HCT116 (cell line): Measurements from ENCODE around the gene CDK1. TPM values are rescaled to one million over a fixed set of nuclear protein-coding genes. Genes with fewer than 3 reads are reported as not detected.
A peak's percentile ranks its signal among the peaks of the same experiment; 100 is the strongest.

ENCODE experiments used
- ATAC-seq: fragments of 200-7000 bp; cut with Tn5 transposase; 2 replicates; pipeline ENCODE4 v1.9.1; 2020; ENCODE audit warnings: mild to moderate bottlenecking, moderate library complexity
- BruUV-seq: library from RNA; stranded (reverse); fragments of 400-500 nt; replicated peaks from 2 replicates; lab custom pipeline; 2021; lab: Mats Ljungman, UMichigan
- CTCF ChIA-PET: fragments of 300-600 bp; sonication (Branson Sonifier 250); formaldehyde crosslinking; loops from one replicate; lab custom pipeline; 2021; ENCODE audit warnings: antibody characterized with exemption; lab: Charles Lee
- POLR2A ChIA-PET: fragments of 300-600, 350-600 bp; sonication (Branson Sonifier 250); formaldehyde crosslinking; loops from one replicate; lab custom pipeline; 2021; ENCODE audit warnings: antibody characterized with exemption; lab: Charles Lee
- RAD21 ChIA-PET, 2 experiments: fragments of 300-600 bp; sonication (Branson Sonifier 250); formaldehyde crosslinking; loops; one replicate each; lab custom pipeline; 2023; ENCODE audit warnings: low total read pairs in 2 of 2; ENCODE audit not compliant: uncharacterized antibody in 2 of 2, unreplicated experiment in 2 of 2, low non-redundant PET in 1 of 2; lab: Charles Lee
- DNase-seq: peaks from one replicate; pipeline ENCODE4 v3.0.0-alpha.2; 2010; ENCODE audit warnings: low read depth, low spot score
- H2AFZ ChIP-seq: fragments of 200-600 bp; shearing (Covaris generic), sonication (generic); 2 replicates; pipeline ENCODE4 v1.6.1; 2017; ENCODE audit warnings: low read depth, mixed run types, mixed read lengths, antibody characterized with exemption, low read length; ENCODE audit not compliant: poor library complexity, severe bottlenecking
- H3K27ac ChIP-seq: 2 replicates; pipeline ENCODE4 v1.5.1; 2012; ENCODE audit warnings: low read depth, low read length
- H3K27me3 ChIP-seq: fragments of 200-600 bp; sonication (generic); 2 replicates; pipeline ENCODE4 v1.6.1; 2016; ENCODE audit warnings: mixed run types, low read length, mixed read lengths; ENCODE audit not compliant: insufficient read depth
- H3K36me3 ChIP-seq, 2 experiments: fragments of 200-500 bp in 1 of 2; fragments of 200-600 bp in 1 of 2; sonication (Bioruptor generic) in 1 of 2; sonication (generic) in 1 of 2; 2 replicates each; pipeline versions ENCODE4 v1.5.1 to v1.6.1; 2014 to 2016; ENCODE audit warnings: low read length in 2 of 2, inconsistent platforms in 1 of 2, mixed read lengths in 1 of 2, mixed run types in 1 of 2; ENCODE audit not compliant: insufficient read depth in 2 of 2, control insufficient read depth in 1 of 2
- H3K4me1 ChIP-seq, 2 experiments: fragments of 200-600 bp in 1 of 2; sonication (generic) in 1 of 2; 2 replicates each; pipeline versions ENCODE4 v1.5.1 to v1.6.1; 2012 to 2017; ENCODE audit warnings: low read length in 2 of 2, inconsistent platforms in 1 of 2, mild to moderate bottlenecking in 1 of 2, mixed read lengths in 1 of 2, mixed run types in 1 of 2, moderate library complexity in 1 of 2; ENCODE audit not compliant: insufficient read depth in 2 of 2, control insufficient read depth in 1 of 2
- H3K4me2 ChIP-seq: fragments of 200-600 bp; sonication (generic); 2 replicates; pipeline ENCODE4 v1.6.1; 2017; ENCODE audit warnings: mixed run types, low read length, mixed read lengths
- H3K4me3 ChIP-seq, 2 experiments: fragments of 200-600 bp in 1 of 2; sonication (generic) in 1 of 2; replicated peaks in 1 of 2; 2 replicates each; pipeline ENCODE4 v1.5.1; 2011 to 2016; ENCODE audit warnings: low read length in 2 of 2, control low read depth in 1 of 2, low read depth in 1 of 2, mild to moderate bottlenecking in 1 of 2, mixed read lengths in 1 of 2, mixed run types in 1 of 2
- H3K79me2 ChIP-seq: fragments of 200-600 bp; sonication (generic); 2 replicates; pipeline ENCODE4 v1.6.1; 2017; ENCODE audit warnings: mild to moderate bottlenecking, mixed run types, low read length, moderate library complexity, mixed read lengths; ENCODE audit not compliant: insufficient read depth
- H3K9ac ChIP-seq: fragments of 200-600 bp; sonication (generic); 2 replicates; pipeline ENCODE4 v1.6.1; 2016; ENCODE audit warnings: low read length, mixed read lengths
- H3K9me2 ChIP-seq: fragments of 200-600 bp; sonication (generic), shearing (Covaris generic); 2 replicates; pipeline ENCODE4 v1.6.1; 2017; ENCODE audit warnings: mixed run types, mild to moderate bottlenecking, moderate library complexity; ENCODE audit not compliant: insufficient read depth
- H3K9me3 ChIP-seq, 2 experiments: fragments of 200-500 bp in 1 of 2; fragments of 200-600 bp in 1 of 2; sonication (Bioruptor generic) in 1 of 2; sonication (generic) in 1 of 2; 2 replicates each; pipeline ENCODE4 v1.6.1; 2014 to 2017; ENCODE audit warnings: low read length in 2 of 2, mixed read lengths in 2 of 2, inconsistent platforms in 1 of 2, low read depth in 1 of 2, mild to moderate bottlenecking in 1 of 2, mixed run types in 1 of 2, moderate library complexity in 1 of 2; ENCODE audit not compliant: control insufficient read depth in 1 of 2, insufficient read depth in 1 of 2
- H4K20me1 ChIP-seq: fragments of 200-600 bp; sonication (generic), shearing (Covaris generic); 2 replicates; pipeline ENCODE4 v1.6.1; 2017; ENCODE audit warnings: mixed run types, mild to moderate bottlenecking, moderate library complexity; ENCODE audit not compliant: insufficient read depth
- CEBPB ChIP-seq: IDR thresholded peaks from 2 replicates; pipeline ENCODE4 v1.6.1; 2012; ENCODE audit warnings: low read depth
- EZH2 ChIP-seq: fragments of 200-600 bp; sonication (generic); IDR thresholded peaks from 2 replicates; pipeline ENCODE4 v1.6.1; 2017; ENCODE audit warnings: antibody characterized with exemption, mixed run types
- ZFX ChIP-seq: fragments of 450-650 bp; IDR thresholded peaks from 2 replicates; pipeline ENCODE4 v1.6.1; 2017
- intact Hi-C: fragments of 100-400 bp; cut with micrococcal nuclease; formaldehyde crosslinking; loops from 2 replicates; pipeline ENCODE4 v1.10.0; 2022
- total RNA-seq: library from RNA; stranded (reverse); gene quantifications from one replicate; pipeline ENCODE4 v1.2.1, GENCODE V29; 2021; ENCODE audit not compliant: unreplicated experiment
- TF ChIP-seq, protein P1 (sequence below): IDR thresholded peaks from 2 replicates; pipeline ENCODE4 v1.6.1; 2012; ENCODE audit warnings: low read depth

Gene CDK1
- total RNA-seq, 1 experiment from 2014 or later, result 104 TPM

DNA sequence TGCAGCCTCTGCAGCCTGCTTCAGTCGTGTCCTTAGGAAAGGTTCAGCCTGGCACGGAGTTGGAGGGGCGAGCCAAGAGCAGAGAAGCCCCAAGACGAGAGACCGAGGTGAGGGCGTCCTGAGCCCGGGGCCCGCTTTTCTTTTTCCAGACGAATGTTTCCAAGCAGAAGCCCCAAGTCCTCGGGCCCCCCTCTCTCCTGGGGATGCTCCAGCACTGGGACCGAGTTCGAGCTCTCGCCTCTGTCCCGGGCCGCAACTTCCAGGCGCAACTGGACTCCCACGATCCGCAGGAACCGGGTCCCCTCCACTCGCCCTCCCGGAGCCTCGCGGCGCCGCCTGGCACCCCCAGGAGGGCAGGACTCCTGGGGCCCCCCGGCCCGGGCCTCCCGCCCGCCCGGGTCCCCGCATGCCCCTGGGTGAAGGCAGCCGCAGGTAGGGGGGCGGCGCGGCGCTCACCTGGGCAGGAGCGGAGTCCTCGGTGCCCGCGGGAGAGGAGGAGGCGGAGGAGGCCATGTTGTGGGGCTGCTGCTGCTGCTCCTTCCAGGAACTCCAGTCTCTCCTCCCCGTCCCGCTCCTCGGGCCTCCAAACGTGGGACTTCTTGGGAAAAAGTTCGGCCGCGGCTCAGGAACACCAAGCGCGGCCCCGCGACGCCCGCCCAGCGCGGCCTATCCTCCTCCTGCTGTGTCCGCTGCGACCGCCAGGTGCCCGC is 45.3 kb upstream of the CDK1 start (continued):
- TF ChIP-seq, protein P1, sequence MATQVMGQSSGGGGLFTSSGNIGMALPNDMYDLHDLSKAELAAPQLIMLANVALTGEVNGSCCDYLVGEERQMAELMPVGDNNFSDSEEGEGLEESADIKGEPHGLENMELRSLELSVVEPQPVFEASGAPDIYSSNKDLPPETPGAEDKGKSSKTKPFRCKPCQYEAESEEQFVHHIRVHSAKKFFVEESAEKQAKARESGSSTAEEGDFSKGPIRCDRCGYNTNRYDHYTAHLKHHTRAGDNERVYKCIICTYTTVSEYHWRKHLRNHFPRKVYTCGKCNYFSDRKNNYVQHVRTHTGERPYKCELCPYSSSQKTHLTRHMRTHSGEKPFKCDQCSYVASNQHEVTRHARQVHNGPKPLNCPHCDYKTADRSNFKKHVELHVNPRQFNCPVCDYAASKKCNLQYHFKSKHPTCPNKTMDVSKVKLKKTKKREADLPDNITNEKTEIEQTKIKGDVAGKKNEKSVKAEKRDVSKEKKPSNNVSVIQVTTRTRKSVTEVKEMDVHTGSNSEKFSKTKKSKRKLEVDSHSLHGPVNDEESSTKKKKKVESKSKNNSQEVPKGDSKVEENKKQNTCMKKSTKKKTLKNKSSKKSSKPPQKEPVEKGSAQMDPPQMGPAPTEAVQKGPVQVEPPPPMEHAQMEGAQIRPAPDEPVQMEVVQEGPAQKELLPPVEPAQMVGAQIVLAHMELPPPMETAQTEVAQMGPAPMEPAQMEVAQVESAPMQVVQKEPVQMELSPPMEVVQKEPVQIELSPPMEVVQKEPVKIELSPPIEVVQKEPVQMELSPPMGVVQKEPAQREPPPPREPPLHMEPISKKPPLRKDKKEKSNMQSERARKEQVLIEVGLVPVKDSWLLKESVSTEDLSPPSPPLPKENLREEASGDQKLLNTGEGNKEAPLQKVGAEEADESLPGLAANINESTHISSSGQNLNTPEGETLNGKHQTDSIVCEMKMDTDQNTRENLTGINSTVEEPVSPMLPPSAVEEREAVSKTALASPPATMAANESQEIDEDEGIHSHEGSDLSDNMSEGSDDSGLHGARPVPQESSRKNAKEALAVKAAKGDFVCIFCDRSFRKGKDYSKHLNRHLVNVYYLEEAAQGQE, result no peak
- TF ChIP-seq CEBPB, result no peak

DNA sequence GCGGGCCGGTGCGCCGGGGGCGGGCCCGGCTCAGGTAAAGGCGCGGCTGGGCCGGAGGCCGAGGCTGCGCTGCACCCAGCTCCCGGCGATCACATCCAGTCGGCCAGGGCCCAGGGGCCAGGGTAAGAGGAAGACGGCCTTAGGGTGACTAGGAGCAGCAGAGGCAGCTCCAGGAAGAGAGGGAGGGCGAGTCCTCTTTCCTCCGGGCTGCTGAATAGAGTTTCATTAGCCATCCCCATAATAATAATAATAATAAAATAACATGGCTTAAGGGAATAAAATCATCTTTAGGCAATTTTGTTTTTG is 44.8 kb upstream of the CDK1 start:
- ATAC-seq (peak; percentile 98), DNase-seq (no peak)
- POLR2A ChIA-PET, result interaction anchor here (0.7 kb wide), 1 partner anchor 78 kb away, joined by 3 read pairs; no protein-coding TSS in a partner anchor
- Histone ChIP-seq H4K20me1 (no peaks in the 10 kb centered on the region), H3K79me2 (no peaks in the 10 kb centered on the region), H3K27me3 (no peaks in the 10 kb centered on the region), H3K4me2 (peak overlapping the region; percentile 90), H2AFZ (peak overlapping the region; percentile 84), H3K9ac (peak overlapping the region; percentile 76), H3K9me3 (no peaks in the 10 kb centered on the region), H3K9me2 (no peaks in the 10 kb centered on the region), H3K4me1 (peaks cover 5 to 20% of the 10 kb centered on the region in 2 experiments; a peak in 3 of 4 replicates), H3K36me3 (no peaks in the 10 kb centered on the region), H3K27ac (peak overlapping the region; percentile 49; the same call in 1 of the 2 replicates), H3K4me3 (peak overlapping the region; percentile 58 to 73)
- RAD21 ChIA-PET, result no interaction called here
- intact Hi-C loops, result loop anchor here (2.0 kb wide), 1 partner anchor 45 kb away; the partner anchor contains the start of gene CDK1
- TF ChIP-seq ZFX (0 out of 2 replicates have a peak, but pooled peaks have one; percentile 27), EZH2 (no peak)
- CTCF ChIA-PET, result no interaction called here
- BruUV-seq, result no TSS peak
